ENCODE measurements around the gene ZNF18. TPM values are rescaled to one million over a fixed set of nuclear protein-coding genes. Genes with fewer than 3 reads are reported as not detected.

The ZNF18 gene
- 10.4 TPM for total RNA-seq

DNA sequence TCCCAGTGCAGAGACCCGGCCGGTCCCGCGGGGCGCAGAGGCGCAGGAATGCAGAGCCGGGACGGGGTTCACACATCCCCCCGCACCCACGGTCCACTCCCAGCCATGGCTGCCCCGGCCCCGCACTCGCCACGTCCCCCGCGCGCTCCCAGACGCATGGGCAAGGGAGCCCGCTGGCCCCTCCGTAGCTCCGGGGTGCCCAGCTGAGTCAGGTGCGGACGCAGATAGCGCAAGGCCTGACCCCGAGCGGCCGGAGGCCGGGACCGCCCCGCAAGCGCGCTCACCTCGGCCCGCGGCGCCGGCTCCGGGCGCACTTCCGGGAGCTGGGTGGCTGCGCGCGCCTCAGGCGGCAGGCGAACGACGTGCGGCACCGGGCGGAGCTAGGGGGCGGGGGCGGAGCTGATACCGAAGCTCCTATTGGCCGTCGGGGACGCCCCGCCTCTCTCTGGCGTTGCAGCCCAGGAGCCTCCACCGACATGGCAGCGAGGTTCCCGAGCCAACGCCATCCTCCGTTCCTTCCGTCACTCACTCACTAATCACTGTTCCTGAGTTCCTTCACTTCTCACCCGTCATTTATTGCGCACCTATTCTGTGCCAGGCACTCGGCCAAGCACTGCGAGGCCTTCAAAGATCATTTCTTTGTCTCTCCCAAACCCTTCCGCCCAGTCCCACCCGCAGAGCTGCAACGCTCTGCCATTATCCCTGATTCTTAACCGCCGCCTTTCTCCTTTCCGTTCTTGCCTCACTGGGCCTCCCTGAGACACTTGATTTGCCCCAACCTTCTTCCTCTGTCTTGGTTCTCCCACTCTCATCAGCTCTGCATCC, at the start of gene ZNF18:
TSS of gene ZNF18 (minus strand) at position 329 of the 825 bp plus-strand sequence. CDS start 4,646 bp downstream, outside the sequence.
- DNase-seq (ENCODE audit: low spot score): peak; percentile 97

DNA sequence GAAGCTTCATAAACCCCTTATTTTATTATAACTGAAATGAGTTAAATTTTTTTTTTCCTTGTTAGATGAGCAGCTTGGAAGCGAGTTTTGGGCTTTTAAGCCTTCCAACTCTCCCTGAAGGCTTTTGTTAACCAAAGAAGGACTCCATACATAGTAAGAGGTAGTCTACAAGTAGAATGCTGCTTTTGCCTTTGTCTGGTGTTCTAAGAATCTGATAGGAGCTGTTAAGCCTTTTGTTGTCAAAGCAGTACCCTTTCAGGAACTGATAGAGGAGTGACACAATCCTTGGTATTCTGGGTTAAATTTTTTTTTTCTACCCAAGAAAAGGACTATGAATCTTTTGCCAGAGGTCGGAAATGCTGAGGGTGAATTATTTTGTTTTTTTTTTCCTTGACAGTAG, 49.5 kb upstream of the ZNF18 start:
- DNase-seq (ENCODE audit: low spot score): no peak

DNA sequence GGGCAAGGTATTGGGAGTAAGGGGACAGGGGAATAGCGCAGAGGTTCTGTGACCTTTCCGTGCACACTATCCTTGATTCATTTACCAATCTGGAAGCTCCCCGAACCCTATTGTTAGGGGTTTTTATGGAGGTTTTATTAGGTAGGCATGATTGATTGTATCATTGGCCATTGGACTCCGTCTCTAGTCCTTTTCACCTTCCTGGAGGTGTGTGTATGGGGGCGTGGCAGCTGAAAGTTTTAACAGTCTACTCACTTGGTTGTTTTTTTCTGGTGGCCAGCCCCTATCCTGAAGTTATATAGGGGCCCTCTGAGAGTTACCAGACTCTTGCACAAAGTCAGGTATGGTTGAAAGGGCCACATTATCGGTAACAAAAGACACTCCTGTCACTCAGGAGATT, 46.4 kb upstream of the ZNF18 start:
- DNase-seq (ENCODE audit: low spot score): no peak

DNA sequence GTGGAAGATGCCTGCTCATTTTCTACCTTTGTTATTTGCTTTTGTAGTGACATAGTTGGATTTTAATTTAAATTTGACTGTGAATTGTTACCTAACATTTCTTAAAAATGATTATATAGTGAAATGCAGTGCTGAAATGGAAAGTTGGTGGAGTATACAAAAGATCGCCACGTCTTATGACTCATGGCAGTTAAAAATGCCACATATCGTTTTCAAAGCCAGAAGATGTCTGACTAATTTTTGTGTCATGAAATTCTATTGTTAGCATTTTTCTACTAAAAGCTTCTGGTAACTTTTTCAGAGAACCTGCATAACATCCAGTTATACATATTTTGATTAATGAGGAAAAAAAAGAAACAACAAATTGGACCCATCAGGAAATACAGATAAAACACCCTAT, 44.0 kb upstream of the ZNF18 start:
- DNase-seq (ENCODE audit: low spot score): no peak

DNA sequence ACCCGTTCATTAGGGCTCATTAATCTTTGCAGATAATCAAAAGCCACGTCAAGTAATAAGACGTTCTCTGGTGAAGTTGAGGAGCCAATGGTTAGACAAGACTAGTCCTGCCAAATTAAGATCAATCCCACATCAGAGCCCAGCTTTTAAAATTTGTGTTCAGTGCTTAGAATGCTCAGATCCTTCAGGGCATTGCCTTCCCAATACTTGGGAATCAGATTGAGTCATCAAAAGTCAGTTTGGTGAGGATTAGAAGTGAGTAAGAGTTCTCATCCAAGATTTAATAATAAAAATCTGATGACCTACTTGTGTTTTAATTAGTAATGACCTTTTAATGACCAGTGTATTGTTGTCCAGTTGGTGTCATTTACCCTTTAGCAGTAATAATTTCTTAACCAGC, 43.2 kb upstream of the ZNF18 start:
- DNase-seq (ENCODE audit: low spot score): no peak

DNA sequence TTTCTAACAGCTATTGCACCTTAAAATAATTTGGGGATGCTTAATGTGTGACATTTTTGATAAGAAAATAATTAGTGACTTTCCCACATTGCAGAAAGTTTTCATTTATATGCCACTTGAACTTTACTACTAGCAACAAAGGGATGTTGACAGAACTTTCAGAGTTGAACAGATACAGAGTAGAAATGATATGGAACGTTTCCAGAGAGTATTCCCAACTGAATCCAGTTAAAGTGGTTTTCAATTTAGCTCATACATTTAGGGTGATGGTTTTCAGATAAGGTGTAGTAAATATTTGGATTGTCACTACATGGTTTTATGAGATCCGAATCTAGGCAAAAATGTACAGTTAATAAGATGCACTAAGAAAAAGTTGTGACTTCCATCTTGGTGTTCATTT, 40.7 kb upstream of the ZNF18 start:
- DNase-seq (ENCODE audit: low spot score): no peak

GRCh38 chr17:12035673-12036072, 38.4 kb upstream of the ZNF18 start:
- no peak for DNase-seq (ENCODE audit: low spot score)

DNA sequence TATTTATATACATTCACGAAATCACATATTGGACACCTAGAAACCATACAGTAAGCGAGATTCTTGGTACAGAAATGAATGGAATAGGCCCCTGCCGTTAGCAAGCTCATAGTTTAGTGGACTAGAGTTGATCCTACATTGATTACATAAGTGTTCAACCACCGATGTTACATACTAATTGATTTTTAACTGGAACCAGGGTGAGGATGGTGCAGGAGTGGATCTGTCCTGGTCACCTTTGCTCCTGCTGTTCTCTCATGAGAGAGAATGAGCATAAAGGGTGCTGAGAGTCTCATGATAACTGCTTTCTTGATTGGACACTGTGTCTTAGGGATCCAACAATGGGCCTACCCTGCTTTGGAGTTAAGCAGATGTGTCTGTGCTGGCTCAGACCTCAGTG, 37.3 kb upstream of the ZNF18 start:
- no peak for DNase-seq (ENCODE audit: low spot score)

DNA sequence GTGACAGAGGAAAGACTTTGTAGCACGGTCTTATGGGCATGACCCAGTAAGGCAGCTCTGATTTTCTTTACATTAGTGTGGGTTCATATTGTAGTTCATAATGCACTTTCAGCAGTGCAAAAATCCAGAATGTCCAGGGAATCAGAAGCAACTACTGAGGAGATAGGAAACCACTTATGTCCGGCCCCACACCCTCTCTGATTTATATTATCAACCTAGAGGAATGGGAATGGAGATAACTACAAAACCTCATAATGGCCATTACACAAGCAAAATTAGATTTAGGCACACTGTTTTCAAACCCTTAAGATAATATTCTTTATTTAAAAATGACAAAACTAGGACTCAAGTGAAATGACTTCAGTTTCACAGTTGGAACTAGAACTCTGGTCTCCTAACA, 31.3 kb upstream of the ZNF18 start:
- no peak for DNase-seq (ENCODE audit: low spot score)

DNA sequence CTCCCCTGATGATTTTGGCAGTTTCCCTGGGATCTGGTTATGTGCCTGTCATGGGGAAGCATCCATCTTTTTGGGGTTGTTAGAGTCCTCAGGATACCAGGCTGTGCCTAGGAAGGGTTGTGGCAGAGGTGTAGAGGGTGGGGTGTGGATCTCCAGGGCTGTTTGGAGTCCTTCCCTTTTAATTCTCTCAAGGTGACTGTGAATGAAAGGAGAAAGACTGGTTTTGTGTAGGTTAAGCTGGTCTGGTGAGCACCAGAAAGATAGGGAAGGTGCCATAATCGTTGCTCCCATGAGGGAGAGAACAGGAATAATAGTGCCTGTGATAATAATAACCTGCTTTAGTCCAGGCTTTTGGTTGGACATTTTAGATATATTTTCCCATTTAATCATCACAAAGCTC, 30.4 kb upstream of the ZNF18 start:
- DNase-seq (ENCODE audit: low spot score): no peak

GRCh38 chr17:12024327-12024726, 27.1 kb upstream of the ZNF18 start:
- no peak for DNase-seq (ENCODE audit: low spot score)

GRCh38 chr17:12022310-12022709, 25.0 kb upstream of the ZNF18 start:
- no peak for DNase-seq (ENCODE audit: low spot score)

DNA sequence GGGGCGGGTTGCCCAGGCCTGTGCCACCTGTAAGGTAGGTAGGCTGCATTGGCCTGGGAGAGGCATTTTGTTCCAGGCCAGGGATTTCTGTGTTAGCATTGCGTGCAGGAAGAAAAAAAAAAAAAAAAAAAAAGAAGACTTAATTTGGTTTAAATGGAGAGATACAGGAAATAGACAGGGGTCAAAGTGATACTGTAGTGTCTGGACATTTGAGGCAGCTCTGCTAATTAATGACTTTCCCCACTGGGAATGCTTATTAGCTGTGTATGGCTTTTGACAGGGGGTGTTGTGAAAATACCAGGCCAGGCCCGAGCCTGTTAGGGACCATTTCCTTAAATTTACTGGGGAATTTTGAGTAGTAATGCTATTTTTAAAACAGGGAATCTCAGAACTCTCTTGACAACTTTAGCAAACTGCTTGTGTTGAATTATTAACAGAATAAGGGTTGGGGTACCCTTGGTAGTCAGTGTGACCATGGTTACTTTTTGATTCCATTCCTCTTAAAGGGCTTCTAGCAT, 24.4 kb upstream of the ZNF18 start:
- no peak for DNase-seq (ENCODE audit: low spot score)

GRCh38 chr17:12020642-12021622, 23.7 kb upstream of the ZNF18 start, which contains the start of gene MAP2K4:
TSS of gene MAP2K4 (plus strand) at chr17:12020877. CDS start at chr17:12020887, 10 bp downstream.
- peak; percentile 96 for DNase-seq (ENCODE audit: low spot score)

GRCh38 chr17:12007466-12007865, 10.2 kb upstream of the ZNF18 start:
- no peak for DNase-seq (ENCODE audit: low spot score)

GRCh38 chr17:11999696-12000095, 2.4 kb upstream of the ZNF18 start:
- DNase-seq (ENCODE audit: low spot score): no peak

DNA sequence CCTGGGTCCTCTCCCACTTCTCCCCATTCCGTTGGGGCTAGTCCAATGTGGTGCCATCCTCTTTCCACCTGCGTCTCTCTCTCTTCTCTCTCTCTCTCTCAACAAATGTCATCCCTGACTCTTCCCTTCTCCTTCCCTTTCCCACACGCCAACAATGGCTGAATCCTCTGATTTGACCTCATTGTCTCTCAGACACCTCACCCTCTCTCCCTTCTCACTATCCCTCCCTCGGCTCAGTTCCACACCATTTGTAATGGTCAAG, 628 bp upstream of the ZNF18 start:
- DNase-seq (ENCODE audit: low spot score): no peak

- DNase-seq (ENCODE audit: low spot score): no peak
These were observed 541 bp downstream of the ZNF18 start for GRCh38 chr17:11996722-11997146.

DNA sequence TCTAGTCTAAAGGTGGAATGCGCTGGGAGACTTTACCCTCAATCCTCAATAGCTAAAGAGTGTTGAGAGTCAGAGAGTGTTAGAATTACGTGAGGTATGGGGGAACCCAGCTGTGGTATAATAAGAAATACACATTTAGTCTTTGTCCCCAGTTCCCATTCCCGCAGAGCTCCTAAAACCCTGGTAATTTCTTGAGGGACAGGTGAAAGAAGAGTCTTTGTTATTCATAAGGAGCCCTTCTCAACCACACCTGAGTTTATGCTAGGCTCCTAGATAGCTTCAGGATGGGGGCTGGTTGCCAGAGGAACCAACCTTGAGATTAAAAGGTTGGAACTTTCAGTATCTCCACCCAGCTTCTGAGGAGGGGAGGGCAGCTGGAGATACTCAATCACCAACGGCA, 5.8 kb downstream of the ZNF18 start:
- DNase-seq (ENCODE audit: low spot score): no peak

DNA sequence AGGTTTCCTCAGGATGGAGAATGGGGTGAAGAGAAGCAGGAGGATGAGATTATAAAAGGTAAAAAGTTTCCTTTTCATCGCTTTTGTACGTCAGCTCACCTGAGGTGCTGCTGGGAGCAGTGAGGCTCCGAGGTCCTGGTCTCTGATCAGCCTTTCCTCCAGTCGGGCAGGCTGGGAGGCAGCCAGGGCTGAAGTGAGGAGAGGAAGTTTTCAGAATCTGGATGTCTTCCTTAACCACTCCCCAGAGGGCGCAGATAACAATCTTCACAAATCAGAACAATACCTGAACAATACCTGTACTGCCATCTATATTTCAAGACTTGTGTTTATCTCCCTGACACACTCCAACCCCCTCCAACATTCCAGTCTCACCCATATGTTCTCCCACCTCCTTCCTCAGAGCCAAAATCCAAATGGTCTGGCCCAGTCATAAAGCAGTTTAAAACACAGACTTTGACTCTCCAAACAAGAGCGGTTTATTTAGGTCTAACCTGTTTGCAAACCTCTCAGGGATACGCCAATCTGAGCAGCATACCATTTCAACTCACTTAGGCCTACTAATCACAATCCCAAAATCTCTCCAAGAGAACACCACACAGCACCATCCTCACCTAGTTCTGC, 6.8 kb downstream of the ZNF18 start:
- DNase-seq (ENCODE audit: low spot score): no peak

- no peak for DNase-seq (ENCODE audit: low spot score)
These were observed 10.3 kb downstream of the ZNF18 start for GRCh38 chr17:11986942-11987329.

All from ureter (tissue), 1 donor.